GM12878 (cell line): ENCODE data around the gene ABCD4. TPM values are rescaled to one million over a fixed set of nuclear protein-coding genes. Genes with fewer than 3 reads are reported as not detected.

Source experiments
- ATAC-seq: fragments of 200-7000 bp; cut with Tn5 transposase; 3 replicates; pipeline ENCODE4 v1.9.1; 2020; ENCODE audit warnings: mild to moderate bottlenecking, moderate library complexity
- BruUV-seq: library from RNA; stranded (reverse); fragments of 400-500 nt; replicated peaks from 2 replicates; lab custom pipeline; 2021; lab: Mats Ljungman, UMichigan
- CTCF ChIA-PET: fragments of 300-600 bp; sonication (Branson Sonifier 250); formaldehyde crosslinking; extraction: SDS; loops from one replicate; lab custom pipeline; 2021; ENCODE audit warnings: inconsistent platforms; lab: Yijun Ruan, JAX
- POLR2A ChIA-PET: fragments of 350-600 bp; formaldehyde crosslinking; extraction: SDS; loops from one replicate; lab custom pipeline; 2021; ENCODE audit warnings: inconsistent platforms; lab: Charles Lee
- RAD21 ChIA-PET: fragments of 300-600 bp; sonication (Branson Sonifier 250); formaldehyde crosslinking; loops from one replicate; lab custom pipeline; 2023; ENCODE audit warnings: antibody characterized with exemption; ENCODE audit not compliant: unreplicated experiment; lab: Charles Lee
- SMC1A ChIA-PET: fragments of 300-600 bp; sonication (Branson Sonifier 250); formaldehyde crosslinking; loops from one replicate; lab custom pipeline; 2023; ENCODE audit not compliant: unreplicated experiment, uncharacterized antibody; lab: Charles Lee
- DNase-seq: peaks from one replicate; pipeline ENCODE4 v3.0.0-alpha.2; 2011; ENCODE audit warnings: low read depth, low spot score
- FAIRE-seq: peaks from 3 replicates; lab custom pipeline; 2011; peaks lifted over from hg19 to GRCh38; lab: Jason Lieb, UNC
- H2AFZ ChIP-seq: 2 replicates; pipeline ENCODE4 v1.6.0; 2011; ENCODE audit warnings: low read depth, low read length, control low read depth; ENCODE audit not compliant: control insufficient read depth
- H3K27ac ChIP-seq: 2 replicates; pipeline ENCODE4 v1.5.1; 2011; ENCODE audit warnings: control low read depth; ENCODE audit not compliant: control insufficient read depth, insufficient read depth
- H3K27me3 ChIP-seq, 2 experiments: replicated peaks in 1 of 2; 2 replicates each; pipeline versions ENCODE4 v1.6.0 to v1.6.1; 2011; ENCODE audit warnings: low read length in 1 of 2; ENCODE audit not compliant: control insufficient read depth in 2 of 2, insufficient read depth in 2 of 2
- H3K36me3 ChIP-seq, 2 experiments: 2 replicates each; pipeline ENCODE4 v1.5.1; 2011; ENCODE audit warnings: low read length in 1 of 2; ENCODE audit not compliant: control insufficient read depth in 2 of 2, insufficient read depth in 2 of 2
- H3K4me1 ChIP-seq: 2 replicates; pipeline ENCODE4 v1.6.1; 2011; ENCODE audit warnings: mild to moderate bottlenecking, low read length, moderate library complexity, mixed read lengths; ENCODE audit not compliant: control insufficient read depth, insufficient read depth
- H3K4me2 ChIP-seq: 2 replicates; pipeline ENCODE4 v1.6.0; 2011; ENCODE audit warnings: control low read depth; ENCODE audit not compliant: control insufficient read depth, insufficient read depth
- H3K4me3 ChIP-seq: fragments of 200-600 bp; sonication (generic); 2 replicates; pipeline ENCODE4 v1.5.1; 2016
- H3K79me2 ChIP-seq: 2 replicates; pipeline ENCODE4 v1.6.0; 2011; ENCODE audit warnings: low read length; ENCODE audit not compliant: control insufficient read depth, insufficient read depth
- H3K9ac ChIP-seq: 2 replicates; pipeline ENCODE4 v1.8.0; 2011; ENCODE audit warnings: low read length, control low read depth, mixed read lengths; ENCODE audit not compliant: control insufficient read depth, insufficient read depth
- H3K9me3 ChIP-seq: replicated peaks from 3 replicates; pipeline ENCODE4 v1.5.1; 2011; ENCODE audit warnings: mild to moderate bottlenecking, low read length; ENCODE audit not compliant: control insufficient read depth, insufficient read depth
- H4K20me1 ChIP-seq: 2 replicates; pipeline ENCODE4 v1.6.0; 2011; ENCODE audit not compliant: control insufficient read depth, insufficient read depth
- BCL3 ChIP-seq: IDR thresholded peaks from 2 replicates; pipeline ENCODE4 v1.6.1; 2011; ENCODE audit warnings: borderline replicate concordance, low read depth, mild to moderate bottlenecking, moderate library complexity, low read length; ENCODE audit not compliant: insufficient read depth, poor library complexity, severe bottlenecking
- CHD2 ChIP-seq: IDR thresholded peaks from 2 replicates; pipeline ENCODE4 v1.6.1; 2011; ENCODE audit warnings: low read depth, low read length, improper control_type of control experiment, borderline replicate concordance
- ESRRA ChIP-seq: IDR thresholded peaks from 2 replicates; pipeline ENCODE4 v1.6.1; 2012; ENCODE audit warnings: mild to moderate bottlenecking, low read length, improper control_type of control experiment
- FOXK2 ChIP-seq: fragments of 450-650 bp; IDR thresholded peaks from 2 replicates; pipeline ENCODE4 v1.6.1; 2017; ENCODE audit warnings: mild to moderate bottlenecking, moderate library complexity
- IKZF1 ChIP-seq: fragments of 450-650 bp; conservative IDR thresholded peaks from 2 replicates; pipeline ENCODE4 v1.6.1; 2017; ENCODE audit warnings: antibody characterized with exemption, mild to moderate bottlenecking
- MLLT1 ChIP-seq: fragments of 450-650 bp; IDR thresholded peaks from 2 replicates; pipeline ENCODE4 v1.6.1; 2016; ENCODE audit warnings: mild to moderate bottlenecking
- MTA2 ChIP-seq: fragments of 450-650 bp; IDR thresholded peaks from 2 replicates; pipeline ENCODE4 v1.6.1; 2016; ENCODE audit warnings: low read depth, mild to moderate bottlenecking, moderate library complexity
- PML ChIP-seq: IDR thresholded peaks from 2 replicates; pipeline ENCODE4 v1.6.1; 2012; ENCODE audit warnings: low read length, inconsistent platforms
- POLR2AphosphoS5 ChIP-seq: IDR thresholded peaks from 2 replicates; pipeline ENCODE4 v1.6.1; 2011; ENCODE audit warnings: mild to moderate bottlenecking, low read length, inconsistent platforms
- RELB ChIP-seq: fragments of 450-650 bp; IDR thresholded peaks from 2 replicates; pipeline ENCODE4 v1.6.1; 2017; ENCODE audit warnings: low read depth, mild to moderate bottlenecking, moderate library complexity
- RFX5 ChIP-seq: IDR thresholded peaks from 2 replicates; pipeline ENCODE4 v1.6.1; 2011; ENCODE audit warnings: low read depth, low read length, improper control_type of control experiment
- SP1 ChIP-seq: IDR thresholded peaks from one replicate; pipeline ENCODE4 v1.6.1; 2011; ENCODE audit warnings: low read depth, low read length
- ZBED1 ChIP-seq: IDR thresholded peaks from 2 replicates; pipeline ENCODE4 v1.6.1; 2016; ENCODE audit warnings: borderline replicate concordance
- WGBS: methylation state at CpG from one replicate; pipeline ENCODE4 v1.1.6; 2016; ENCODE audit warnings: low lambda C conversion rate; ENCODE audit not compliant: insufficient replicate concordance, insufficient coverage; ENCODE audit errors: missing lambda C conversion rate; 5-methylcytosine and 5-hydroxymethylcytosine counted together
- in situ Hi-C: fragments of 300-500 bp; cut with MboI; formaldehyde crosslinking; loops from 9 replicates; pipeline ENCODE4 v1.14.3; 2018; ENCODE audit warnings: mixed read lengths
- intact Hi-C: fragments of 100-400 bp; cut with micrococcal nuclease; formaldehyde crosslinking; loops from one replicate; pipeline ENCODE4 v1.14.2; 2022; ENCODE audit not compliant: unreplicated experiment
- polyA plus RNA-seq, 11 experiments: library from polyadenylated mRNA; depleted of rRNA in 4 of 11; unstranded in 6 of 11; stranded (reverse) in 5 of 11; fragments of >200 nt; fragmentation: Nextera tagmentation in 4 of 11; fragmentation: Illumina TruSeq in 1 of 11; extraction: Ambion mirVana in 4 of 11; extraction: Trizol in 1 of 11; gene quantifications; 1 replicate in 1 of 11; 2 replicates in 10 of 11; pipeline versions ENCODE4 v1.2.1 to v1.2.3, GENCODE V29; 2011 to 2016; ENCODE audit warnings: inconsistent platforms in 2 of 11, missing spikeins in 2 of 11, low read depth in 1 of 11
- total RNA-seq, 4 experiments: library from RNA; depleted of rRNA in 3 of 4; stranded (reverse); fragments of >200 nt in 3 of 4; fragmentation: Illumina TruSeq in 1 of 4; extraction: Trizol in 1 of 4; gene quantifications; 2 replicates each; pipeline versions ENCODE4 v1.2.1 to v1.2.3, GENCODE V29; 2013 to 2021

The ABCD4 gene
- total and polyA plus RNA-seq, 10 of the 15 experiments (the other 5 are each of a cell fraction or from before 2014, with no cell fraction given), result 5.7 to 29.5 (median 23.4) TPM

- TF ChIP-seq BCL3 (no peak), POLR2AphosphoS5 (no peak), MTA2 (no peak)
- TF ChIP-seq, all 136 proteins: peak for 0
- in situ Hi-C loops, result no loop called here
- FAIRE-seq (no peak), DNase-seq (no peak), ATAC-seq (no peak)
- intact Hi-C loops, result no loop called here
- ChIA-PET CTCF (interaction anchor here (0.9 kb wide), 1 partner anchor 9 kb away, joined by 3 read pairs; no protein-coding TSS in a partner anchor), RAD21 (no interaction called here), SMC1A (interaction anchor here (1.4 kb wide), 1 partner anchor 15 kb away, joined by 4 read pairs; no protein-coding TSS in a partner anchor), POLR2A (interaction anchor here (0.5 kb wide), 2 partner anchors 153 to 446 kb away, joined by 3 to 4 read pairs; no protein-coding TSS in a partner anchor)
- BruUV-seq, result no TSS peak
- WGBS, result 91% methylated on average over 9 of the region's 9 CpGs
- no peaks in the 10 kb centered on the region for H3K79me2 ChIP-seq
- H3K9me3 ChIP-seq, result no peaks in the 10 kb centered on the region
- H3K4me1 ChIP-seq, result no peaks in the 10 kb centered on the region
- H4K20me1 ChIP-seq, result no peaks in the 10 kb centered on the region
- H2AFZ ChIP-seq, result no peak overlapping the region
- H3K4me3 ChIP-seq, result no peak overlapping the region
- H3K27ac ChIP-seq, result no peak overlapping the region
- H3K36me3 ChIP-seq, result peaks cover 6 to 10% of the 10 kb centered on the region in 2 experiments; a peak in 3 of 4 replicates
- H3K9ac ChIP-seq, result no peak overlapping the region
- no peaks in the 10 kb centered on the region for H3K27me3 ChIP-seq
- no peak overlapping the region for H3K4me2 ChIP-seq
Measured at GRCh38 chr14:74296037-74296467, 6.7 kb downstream of the ABCD4 start.

GRCh38 chr14:74293606-74294005 is 9.1 kb downstream of the ABCD4 start:
- RAD21 ChIA-PET, result no interaction called here
- 94% methylated on average over 2 of the region's 2 CpGs for WGBS
- Histone ChIP-seq H3K36me3 (peaks cover 10 to 12% of the 10 kb centered on the region in 2 experiments; a peak in 3 of 4 replicates), H3K4me1 (no peaks in the 10 kb centered on the region), H3K27ac (no peak overlapping the region), H4K20me1 (no peaks in the 10 kb centered on the region), H3K4me2 (no peak overlapping the region), H3K9ac (no peak overlapping the region), H3K27me3 (no peaks in the 10 kb centered on the region), H3K79me2 (no peaks in the 10 kb centered on the region), H3K9me3 (no peaks in the 10 kb centered on the region), H3K4me3 (no peak overlapping the region), H2AFZ (no peak overlapping the region)
- BruUV-seq, result no TSS peak
- intact Hi-C loops, result no loop called here
- no peak for ATAC-seq
- POLR2A ChIA-PET, result no interaction called here
- no peak for FAIRE-seq
- CTCF ChIA-PET, result interaction anchor here (0.6 to 1.6 kb wide), 5 partner anchors 11 to 358 kb away, joined by 3 to 4 read pairs (median 3); no protein-coding TSS in a partner anchor
- SMC1A ChIA-PET, result interaction anchor here (0.7 kb wide), 1 partner anchor 196 kb away, joined by 3 read pairs; no protein-coding TSS in a partner anchor
- no peak for DNase-seq
- in situ Hi-C loops, result no loop called here
- no peak for TF ChIP-seq IKZF1
- TF ChIP-seq RFX5, result no peak
- TF ChIP-seq ZBED1, result no peak
- TF ChIP-seq RELB, result no peak
- no peak for TF ChIP-seq PML
- TF ChIP-seq MLLT1, result no peak
- no peak for TF ChIP-seq ESRRA
- TF ChIP-seq FOXK2, result no peak
- TF ChIP-seq SP1, result no peak
- TF ChIP-seq CHD2, result no peak
